GM10847 (cell line): ENCODE data around the gene GMFB.

Experiments used
- POLR2A ChIP-seq: IDR thresholded peaks from 2 replicates; pipeline ENCODE4 v1.6.1; 2011; ENCODE audit not compliant: insufficient read length; ENCODE audit errors: extremely low read depth

The GMFB gene

GRCh38 chr14:54451121-54451601 lies 37.6 kb downstream of the GMFB start:
- no peak for TF ChIP-seq POLR2A

- no peak for TF ChIP-seq POLR2A
These were observed 38.2 kb downstream of the GMFB start for GRCh38 chr14:54450535-54450934.

DNA sequence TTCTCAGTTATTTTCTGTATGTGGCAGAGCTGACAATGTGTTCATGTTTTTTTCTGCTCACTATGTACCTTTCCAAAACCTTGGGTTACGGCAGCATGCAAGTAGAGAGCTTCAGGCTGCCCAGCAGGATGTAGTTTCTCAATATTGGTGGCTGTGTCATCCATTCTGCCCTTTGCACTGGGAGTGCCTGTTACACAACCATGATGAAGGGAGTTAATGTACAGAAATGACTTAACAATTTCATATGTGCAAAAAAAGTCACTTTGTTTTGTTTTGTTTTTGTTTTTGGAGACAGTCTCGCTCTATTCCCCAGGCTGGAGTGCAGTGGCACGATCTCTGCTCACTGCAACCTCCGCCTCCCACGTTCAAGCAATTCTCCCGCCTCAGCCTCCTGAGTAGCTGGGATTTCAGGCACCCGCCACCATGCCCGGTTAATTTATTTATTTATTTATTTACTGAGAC lies 41.5 kb downstream of the GMFB start:
- no peak for TF ChIP-seq POLR2A

- no peak for TF ChIP-seq POLR2A
These were observed 42.6 kb downstream of the GMFB start for GRCh38 chr14:54446161-54446693.

DNA sequence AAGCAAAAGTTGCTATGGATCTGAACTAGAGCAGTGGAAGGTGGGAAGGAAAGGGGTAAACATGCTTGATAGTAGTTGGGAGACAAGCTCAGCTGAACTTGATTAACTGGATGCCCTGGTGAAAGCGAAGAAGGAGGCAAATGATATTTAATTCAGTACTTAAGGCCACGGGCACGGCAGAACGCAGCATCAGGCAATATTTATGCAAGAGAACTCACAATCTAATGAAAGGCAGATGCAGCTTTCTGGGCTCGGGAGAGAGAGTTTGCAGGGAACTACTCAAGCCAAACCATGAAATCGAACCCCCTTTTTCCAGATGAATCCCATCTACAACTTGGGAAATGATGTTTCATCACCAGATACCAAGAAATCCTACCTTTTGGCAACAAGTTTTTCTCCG lies 44.1 kb downstream of the GMFB start:
- TF ChIP-seq POLR2A, result no peak

DNA sequence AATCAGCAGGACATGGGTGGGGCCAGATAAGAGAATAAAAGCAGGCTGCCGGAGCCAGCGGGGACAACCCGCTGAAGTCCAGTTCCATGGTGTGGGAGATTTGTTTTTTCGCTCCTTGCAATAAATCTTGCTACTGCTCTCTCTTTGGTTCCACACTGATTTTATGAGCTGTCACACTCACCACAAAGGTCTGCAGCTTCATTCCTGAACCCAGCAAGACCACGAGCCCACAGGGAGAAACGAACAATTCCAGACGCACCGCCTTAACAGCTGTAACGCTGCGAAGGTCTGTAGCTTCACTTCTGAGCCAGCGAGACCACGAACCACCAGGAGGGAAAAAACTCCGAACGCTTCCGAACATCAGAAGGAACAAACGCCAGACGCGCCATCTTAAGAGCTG lies 44.8 kb downstream of the GMFB start:
- TF ChIP-seq POLR2A, result no peak

- TF ChIP-seq POLR2A, result peak; percentile 87
These were observed 47.6 kb downstream of the GMFB start, which contains the start of gene CNIH1 for GRCh38 chr14:54440873-54441868. Gene CNIH1, minus strand, starts transcription at chr14:54441374. Its CDS starts 47 bp downstream, at chr14:54441327.

DNA sequence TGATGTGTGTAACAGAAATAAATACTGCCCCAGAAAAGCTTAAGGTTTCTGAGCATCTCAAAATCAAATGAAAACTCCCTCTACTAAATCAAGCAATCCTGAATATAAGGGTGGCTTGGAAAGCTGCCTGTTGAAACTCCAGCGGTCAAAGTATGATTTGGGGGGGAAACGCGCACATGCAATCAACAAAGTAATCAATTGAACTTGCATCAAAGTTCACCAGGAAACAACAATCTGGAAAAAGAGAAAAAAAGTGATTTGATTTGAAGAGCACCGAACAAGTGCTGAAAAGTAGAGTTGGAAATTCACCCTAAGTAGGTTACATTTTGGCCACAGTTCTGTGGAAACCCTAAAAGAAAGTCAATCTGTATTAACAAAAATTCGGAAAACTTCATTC lies 48.3 kb downstream of the GMFB start:
- TF ChIP-seq POLR2A, result no peak

- no peak for TF ChIP-seq POLR2A
These were observed 48.7 kb downstream of the GMFB start for GRCh38 chr14:54440037-54440436.

GRCh38 chr14:54438703-54439102 lies 50.1 kb downstream of the GMFB start:
- no peak for TF ChIP-seq POLR2A

- no peak for TF ChIP-seq POLR2A
These were observed 53.2 kb downstream of the GMFB start for GRCh38 chr14:54435500-54435981.

DNA sequence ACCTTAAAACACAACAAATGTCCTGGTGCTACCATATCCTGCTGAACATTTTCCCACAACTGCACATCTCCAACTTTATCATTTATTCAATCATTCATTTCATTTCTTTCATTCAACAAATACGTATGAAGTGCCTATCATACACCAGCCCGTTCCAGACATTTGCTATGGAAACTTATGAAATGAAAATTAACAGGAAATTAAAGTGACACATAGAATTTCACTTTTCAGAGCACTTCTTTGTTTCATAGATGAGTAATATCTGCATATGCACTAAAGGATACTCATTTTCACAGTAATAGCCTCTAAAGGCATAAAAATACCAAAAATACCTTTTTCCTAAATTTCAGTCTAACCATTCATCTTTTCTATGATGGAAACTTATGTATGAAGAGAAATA lies 60.3 kb downstream of the GMFB start:
- no peak for TF ChIP-seq POLR2A

GRCh38 chr14:54427871-54428270 lies 60.9 kb downstream of the GMFB start:
- TF ChIP-seq POLR2A, result no peak

- no peak for TF ChIP-seq POLR2A
These were observed 63.1 kb downstream of the GMFB start for GRCh38 chr14:54425537-54426274.

DNA sequence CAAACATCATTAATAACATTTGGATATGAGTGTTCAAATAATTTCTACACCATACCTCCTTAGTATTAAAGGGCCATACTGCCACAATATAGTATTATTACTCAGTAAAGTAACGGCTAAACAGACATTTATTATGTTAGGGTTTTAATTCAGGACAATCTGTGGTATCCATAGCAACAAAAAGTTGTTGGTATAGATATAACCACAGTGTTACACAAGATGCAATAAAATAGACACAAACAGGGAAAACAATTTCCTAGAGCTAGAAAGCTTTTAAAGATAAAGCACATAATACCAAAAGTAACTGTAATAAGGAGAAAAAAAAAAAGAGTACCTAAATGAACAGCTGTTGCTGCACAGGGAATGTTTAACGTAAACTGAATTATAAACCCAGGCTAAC lies 63.7 kb downstream of the GMFB start:
- no peak for TF ChIP-seq POLR2A
